A549 (cell line): ENCODE measurements around the gene PLCB4.
A peak's percentile ranks its signal among the peaks of the same experiment; 100 is the strongest.

ENCODE experiments used
- CEBPB ChIP-seq, 2 experiments: fragments of >200 bp in 1 of 2; sonication (Bioruptor Twin) in 1 of 2; formaldehyde crosslinking in 1 of 2; IDR thresholded peaks; 2 replicates each; pipeline ENCODE4 v1.6.1; 2012 to 2016
- ESRRA ChIP-seq: fragments of 150-350 bp; IDR thresholded peaks from 2 replicates; pipeline ENCODE4 v1.6.1; 2014; ENCODE audit warnings: mild to moderate bottlenecking, low read length, borderline replicate concordance
- RCOR1 ChIP-seq: fragments of 150-350 bp; IDR thresholded peaks from 2 replicates; pipeline ENCODE4 v1.6.1; 2014; ENCODE audit warnings: antibody characterized with exemption, low read length, low read depth
- TF ChIP-seq, protein P1 (sequence below): fragments of >200 bp; sonication (Bioruptor Twin); formaldehyde crosslinking; IDR thresholded peaks from 3 replicates; pipeline ENCODE4 v1.5.1; 2016
- TF ChIP-seq, protein P2 (sequence below): fragments of 200-600 bp; sonication (generic); IDR thresholded peaks from 2 replicates; pipeline ENCODE4 v1.6.1; 2016; ENCODE audit warnings: antibody characterized with exemption, mild to moderate bottlenecking, moderate library complexity
- TF ChIP-seq, protein P3 (sequence below): fragments of 450-650 bp; IDR thresholded peaks from 2 replicates; pipeline ENCODE4 v1.6.1; 2014; ENCODE audit warnings: antibody characterized with exemption

DNA sequence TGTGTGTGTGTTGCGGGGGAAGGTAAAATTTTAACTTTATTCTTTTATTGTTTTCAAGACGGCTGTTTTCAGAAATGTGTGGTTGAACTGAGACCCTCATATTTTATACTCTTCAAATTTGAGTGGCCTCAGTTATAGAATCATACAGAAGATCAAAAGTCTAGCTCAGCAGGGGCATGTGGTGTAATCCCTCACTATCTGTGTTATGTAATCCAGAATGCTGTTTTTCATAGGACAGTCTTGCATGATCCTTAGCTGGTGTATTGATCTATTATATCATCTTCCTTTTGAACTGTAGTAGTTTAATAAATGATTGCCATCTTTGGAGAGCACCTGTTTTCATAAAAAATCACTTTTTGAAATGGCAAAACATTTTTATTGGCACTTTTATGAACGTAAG lies 1.4 kb downstream of the PLCB4 start:
- TF ChIP-seq, protein P1, sequence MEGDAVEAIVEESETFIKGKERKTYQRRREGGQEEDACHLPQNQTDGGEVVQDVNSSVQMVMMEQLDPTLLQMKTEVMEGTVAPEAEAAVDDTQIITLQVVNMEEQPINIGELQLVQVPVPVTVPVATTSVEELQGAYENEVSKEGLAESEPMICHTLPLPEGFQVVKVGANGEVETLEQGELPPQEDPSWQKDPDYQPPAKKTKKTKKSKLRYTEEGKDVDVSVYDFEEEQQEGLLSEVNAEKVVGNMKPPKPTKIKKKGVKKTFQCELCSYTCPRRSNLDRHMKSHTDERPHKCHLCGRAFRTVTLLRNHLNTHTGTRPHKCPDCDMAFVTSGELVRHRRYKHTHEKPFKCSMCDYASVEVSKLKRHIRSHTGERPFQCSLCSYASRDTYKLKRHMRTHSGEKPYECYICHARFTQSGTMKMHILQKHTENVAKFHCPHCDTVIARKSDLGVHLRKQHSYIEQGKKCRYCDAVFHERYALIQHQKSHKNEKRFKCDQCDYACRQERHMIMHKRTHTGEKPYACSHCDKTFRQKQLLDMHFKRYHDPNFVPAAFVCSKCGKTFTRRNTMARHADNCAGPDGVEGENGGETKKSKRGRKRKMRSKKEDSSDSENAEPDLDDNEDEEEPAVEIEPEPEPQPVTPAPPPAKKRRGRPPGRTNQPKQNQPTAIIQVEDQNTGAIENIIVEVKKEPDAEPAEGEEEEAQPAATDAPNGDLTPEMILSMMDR, result no peak
- TF ChIP-seq, protein P2, sequence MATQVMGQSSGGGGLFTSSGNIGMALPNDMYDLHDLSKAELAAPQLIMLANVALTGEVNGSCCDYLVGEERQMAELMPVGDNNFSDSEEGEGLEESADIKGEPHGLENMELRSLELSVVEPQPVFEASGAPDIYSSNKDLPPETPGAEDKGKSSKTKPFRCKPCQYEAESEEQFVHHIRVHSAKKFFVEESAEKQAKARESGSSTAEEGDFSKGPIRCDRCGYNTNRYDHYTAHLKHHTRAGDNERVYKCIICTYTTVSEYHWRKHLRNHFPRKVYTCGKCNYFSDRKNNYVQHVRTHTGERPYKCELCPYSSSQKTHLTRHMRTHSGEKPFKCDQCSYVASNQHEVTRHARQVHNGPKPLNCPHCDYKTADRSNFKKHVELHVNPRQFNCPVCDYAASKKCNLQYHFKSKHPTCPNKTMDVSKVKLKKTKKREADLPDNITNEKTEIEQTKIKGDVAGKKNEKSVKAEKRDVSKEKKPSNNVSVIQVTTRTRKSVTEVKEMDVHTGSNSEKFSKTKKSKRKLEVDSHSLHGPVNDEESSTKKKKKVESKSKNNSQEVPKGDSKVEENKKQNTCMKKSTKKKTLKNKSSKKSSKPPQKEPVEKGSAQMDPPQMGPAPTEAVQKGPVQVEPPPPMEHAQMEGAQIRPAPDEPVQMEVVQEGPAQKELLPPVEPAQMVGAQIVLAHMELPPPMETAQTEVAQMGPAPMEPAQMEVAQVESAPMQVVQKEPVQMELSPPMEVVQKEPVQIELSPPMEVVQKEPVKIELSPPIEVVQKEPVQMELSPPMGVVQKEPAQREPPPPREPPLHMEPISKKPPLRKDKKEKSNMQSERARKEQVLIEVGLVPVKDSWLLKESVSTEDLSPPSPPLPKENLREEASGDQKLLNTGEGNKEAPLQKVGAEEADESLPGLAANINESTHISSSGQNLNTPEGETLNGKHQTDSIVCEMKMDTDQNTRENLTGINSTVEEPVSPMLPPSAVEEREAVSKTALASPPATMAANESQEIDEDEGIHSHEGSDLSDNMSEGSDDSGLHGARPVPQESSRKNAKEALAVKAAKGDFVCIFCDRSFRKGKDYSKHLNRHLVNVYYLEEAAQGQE, result no peak
- no peak for TF ChIP-seq RCOR1
- TF ChIP-seq ESRRA, result no peak
- peak; percentile 67 to 74; a peak in 3 of 4 replicates for TF ChIP-seq CEBPB (IDR thresholded peaks at IDR 0.05)
- TF ChIP-seq, protein P3, sequence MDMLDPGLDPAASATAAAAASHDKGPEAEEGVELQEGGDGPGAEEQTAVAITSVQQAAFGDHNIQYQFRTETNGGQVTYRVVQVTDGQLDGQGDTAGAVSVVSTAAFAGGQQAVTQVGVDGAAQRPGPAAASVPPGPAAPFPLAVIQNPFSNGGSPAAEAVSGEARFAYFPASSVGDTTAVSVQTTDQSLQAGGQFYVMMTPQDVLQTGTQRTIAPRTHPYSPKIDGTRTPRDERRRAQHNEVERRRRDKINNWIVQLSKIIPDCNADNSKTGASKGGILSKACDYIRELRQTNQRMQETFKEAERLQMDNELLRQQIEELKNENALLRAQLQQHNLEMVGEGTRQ, result no peak
